ENCODE measurements around the gene CDC42.

DNA sequence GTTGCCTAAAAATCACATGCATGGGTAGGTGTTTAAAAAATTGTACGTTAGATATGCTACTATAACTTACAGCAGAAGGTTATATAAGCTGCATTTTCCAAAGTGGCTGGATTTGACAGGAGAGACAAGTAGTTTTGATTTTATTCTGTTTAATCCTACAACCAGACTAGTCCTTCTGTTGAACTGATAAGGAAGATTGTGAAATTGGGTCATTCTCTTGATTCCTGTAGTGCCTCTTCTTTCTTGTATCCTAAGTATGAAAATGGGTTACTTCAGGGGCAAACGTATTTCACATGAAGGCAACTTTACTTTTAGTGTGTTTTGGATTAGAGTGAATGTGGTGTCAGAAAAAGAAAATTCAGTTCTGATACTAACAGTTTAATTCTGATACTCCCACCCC, 19.0 kb downstream of the CDC42 start:
- TF ChIP-seq, protein P1, sequence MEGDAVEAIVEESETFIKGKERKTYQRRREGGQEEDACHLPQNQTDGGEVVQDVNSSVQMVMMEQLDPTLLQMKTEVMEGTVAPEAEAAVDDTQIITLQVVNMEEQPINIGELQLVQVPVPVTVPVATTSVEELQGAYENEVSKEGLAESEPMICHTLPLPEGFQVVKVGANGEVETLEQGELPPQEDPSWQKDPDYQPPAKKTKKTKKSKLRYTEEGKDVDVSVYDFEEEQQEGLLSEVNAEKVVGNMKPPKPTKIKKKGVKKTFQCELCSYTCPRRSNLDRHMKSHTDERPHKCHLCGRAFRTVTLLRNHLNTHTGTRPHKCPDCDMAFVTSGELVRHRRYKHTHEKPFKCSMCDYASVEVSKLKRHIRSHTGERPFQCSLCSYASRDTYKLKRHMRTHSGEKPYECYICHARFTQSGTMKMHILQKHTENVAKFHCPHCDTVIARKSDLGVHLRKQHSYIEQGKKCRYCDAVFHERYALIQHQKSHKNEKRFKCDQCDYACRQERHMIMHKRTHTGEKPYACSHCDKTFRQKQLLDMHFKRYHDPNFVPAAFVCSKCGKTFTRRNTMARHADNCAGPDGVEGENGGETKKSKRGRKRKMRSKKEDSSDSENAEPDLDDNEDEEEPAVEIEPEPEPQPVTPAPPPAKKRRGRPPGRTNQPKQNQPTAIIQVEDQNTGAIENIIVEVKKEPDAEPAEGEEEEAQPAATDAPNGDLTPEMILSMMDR (conservative IDR thresholded peaks at IDR 0.05 in 1 of 2, IDR thresholded peaks at IDR 0.05 in 1 of 2; ENCODE audit: low read depth in 1 of 2, low read length in 2 of 2): no peak
- TF ChIP-seq EZH2 (IDR thresholded peaks at IDR 0.05; ENCODE audit: low read length, missing control alignments): no peak
